Activated naive CD8-positive, alpha-beta T cell (primary cell): ENCODE data around the gene ELP2.
"Not testable (repeated sequence)": the region's sequence is repeated elsewhere in the genome, so short reads cannot be mapped to it uniquely, and the experiment has no call there.

Source experiments
- H3K27ac Mint-ChIP-seq: one replicate; pipeline ENCODE4 v1.8.0; 2021; ENCODE audit warnings: mixed read lengths
- H3K27me3 Mint-ChIP-seq: one replicate; pipeline ENCODE4 v1.8.0; 2021; ENCODE audit warnings: mixed read lengths
- H3K36me3 Mint-ChIP-seq: one replicate; pipeline ENCODE4 v1.8.0; 2021; ENCODE audit warnings: mixed read lengths
- H3K4me1 Mint-ChIP-seq: one replicate; pipeline ENCODE4 v1.8.0; 2021; ENCODE audit warnings: low read depth, mixed read lengths
- H3K4me3 Mint-ChIP-seq: one replicate; pipeline ENCODE4 v1.8.0; 2021; ENCODE audit warnings: mild to moderate bottlenecking, mixed read lengths
- H3K9me3 Mint-ChIP-seq: one replicate; pipeline ENCODE4 v1.8.0; 2021; ENCODE audit warnings: low read depth, mixed read lengths

Gene ELP2

DNA sequence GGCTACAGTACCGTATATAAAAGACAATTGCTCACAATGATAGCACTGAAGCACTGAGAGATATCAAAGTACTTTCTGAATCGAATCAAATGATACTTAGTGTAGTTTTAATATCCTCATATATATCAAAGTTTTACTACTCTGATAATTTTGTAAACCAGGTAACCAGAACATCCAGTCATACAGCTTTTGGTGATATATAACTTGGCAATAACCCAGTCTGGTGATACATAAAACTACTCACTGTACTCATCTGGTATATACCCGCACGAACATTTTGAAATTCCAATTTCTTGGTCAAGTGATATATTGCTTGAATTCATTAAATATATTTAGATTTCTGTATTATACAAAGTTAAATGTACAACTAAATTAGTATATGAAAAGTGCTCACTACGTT is 21.1 kb upstream of the ELP2 start:
- Mint-ChIP-seq H3K9me3 (no peaks in the 10 kb centered on the region), H3K27ac (no peak overlapping the region), H3K4me3 (no peak overlapping the region), H3K4me1 (no peaks in the 10 kb centered on the region), H3K27me3 (no peaks in the 10 kb centered on the region), H3K36me3 (peaks cover 11% of the 10 kb centered on the region)

DNA sequence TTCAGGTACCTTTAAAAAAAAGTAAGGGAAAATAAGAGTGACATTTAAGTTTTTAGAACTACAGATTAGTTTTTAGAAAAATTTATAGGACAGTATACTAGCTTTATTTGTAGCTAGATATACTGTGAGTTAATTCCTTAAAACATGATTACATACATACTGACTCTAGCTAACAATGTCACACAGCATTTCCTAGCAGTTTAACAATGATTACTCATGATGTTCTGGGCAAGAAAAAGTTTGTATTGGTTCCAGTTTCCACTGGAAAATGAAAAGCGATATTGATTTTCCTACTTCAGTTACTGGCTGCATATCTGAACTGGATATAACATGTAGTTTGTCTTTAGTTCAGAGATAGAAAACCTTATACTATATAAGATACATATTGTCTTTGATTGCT is 20.0 kb upstream of the ELP2 start:
- Mint-ChIP-seq H3K36me3 (peaks cover 15% of the 10 kb centered on the region), H3K9me3 (no peaks in the 10 kb centered on the region), H3K27me3 (no peaks in the 10 kb centered on the region), H3K4me3 (no peak overlapping the region), H3K27ac (no peak overlapping the region), H3K4me1 (no peaks in the 10 kb centered on the region)

DNA sequence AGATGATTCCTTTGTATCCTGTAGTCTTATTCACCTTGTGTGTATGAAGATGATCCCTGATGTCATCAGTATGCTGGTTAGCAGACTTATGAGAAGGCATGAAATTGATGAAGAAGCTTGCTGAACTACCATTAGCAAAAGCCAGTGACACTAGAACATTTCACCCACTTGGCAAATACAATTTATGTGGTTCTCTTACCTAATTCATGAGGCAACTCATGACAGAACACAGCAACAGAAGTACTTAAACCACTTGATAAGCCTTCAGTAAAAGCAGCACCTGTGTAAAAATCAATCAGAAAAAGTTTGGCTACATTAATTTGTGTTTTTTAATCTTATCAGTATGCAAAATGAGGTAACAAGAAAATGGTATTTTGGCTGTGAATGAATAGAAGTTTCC is 17.4 kb upstream of the ELP2 start:
- Mint-ChIP-seq H3K27ac (no peak overlapping the region), H3K4me1 (no peaks in the 10 kb centered on the region), H3K4me3 (no peak overlapping the region), H3K36me3 (peaks cover 22% of the 10 kb centered on the region), H3K27me3 (no peaks in the 10 kb centered on the region), H3K9me3 (no peaks in the 10 kb centered on the region)

DNA sequence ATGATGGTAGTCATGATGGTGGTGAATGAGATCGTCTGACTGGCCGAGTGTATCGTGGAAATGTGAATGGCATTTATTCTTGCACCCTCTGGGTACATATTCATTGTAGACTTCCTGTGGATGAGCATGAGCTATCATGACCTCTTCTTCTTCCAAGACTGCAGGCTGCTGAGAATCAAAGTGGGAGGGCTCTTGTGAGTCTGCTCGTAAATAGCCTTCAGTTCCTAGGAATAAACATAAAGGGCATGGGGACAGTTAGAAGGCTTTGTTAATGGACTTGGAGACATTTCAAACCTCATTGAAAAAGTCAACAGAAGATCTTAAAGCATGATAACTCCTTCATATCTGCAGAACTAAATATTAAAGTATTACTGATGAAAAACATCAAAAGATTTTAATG is 15.4 kb upstream of the ELP2 start:
- no peaks in the 10 kb centered on the region for H3K27me3 Mint-ChIP-seq
- H3K4me3 Mint-ChIP-seq: no peak overlapping the region
- no peak overlapping the region for H3K27ac Mint-ChIP-seq
- H3K4me1 Mint-ChIP-seq: no peaks in the 10 kb centered on the region
- no peaks in the 10 kb centered on the region for H3K9me3 Mint-ChIP-seq
- peaks cover 19% of the 10 kb centered on the region for H3K36me3 Mint-ChIP-seq

DNA sequence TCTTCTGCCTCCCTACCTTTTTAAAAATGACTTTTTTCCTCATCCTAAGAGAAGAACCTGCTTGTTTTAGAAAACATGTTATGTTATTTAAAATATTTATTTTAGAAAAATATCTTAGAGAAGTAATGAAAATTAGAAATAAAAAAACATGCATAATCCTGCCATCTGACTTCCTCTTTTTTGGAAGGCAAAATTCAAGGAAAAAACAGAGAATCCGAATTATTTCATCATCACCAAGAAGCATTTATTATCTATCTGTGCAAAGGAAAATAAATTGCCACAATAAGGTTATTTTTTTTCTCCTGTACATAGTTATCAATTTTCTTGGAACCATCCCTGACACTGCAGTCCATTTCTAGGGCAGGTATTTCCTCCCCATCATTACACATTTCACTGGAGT is 15.0 kb upstream of the ELP2 start:
- no peaks in the 10 kb centered on the region for H3K4me1 Mint-ChIP-seq
- H3K27me3 Mint-ChIP-seq: no peaks in the 10 kb centered on the region
- no peaks in the 10 kb centered on the region for H3K9me3 Mint-ChIP-seq
- peaks cover 19% of the 10 kb centered on the region for H3K36me3 Mint-ChIP-seq
- H3K4me3 Mint-ChIP-seq: no peak overlapping the region
- no peak overlapping the region for H3K27ac Mint-ChIP-seq

DNA sequence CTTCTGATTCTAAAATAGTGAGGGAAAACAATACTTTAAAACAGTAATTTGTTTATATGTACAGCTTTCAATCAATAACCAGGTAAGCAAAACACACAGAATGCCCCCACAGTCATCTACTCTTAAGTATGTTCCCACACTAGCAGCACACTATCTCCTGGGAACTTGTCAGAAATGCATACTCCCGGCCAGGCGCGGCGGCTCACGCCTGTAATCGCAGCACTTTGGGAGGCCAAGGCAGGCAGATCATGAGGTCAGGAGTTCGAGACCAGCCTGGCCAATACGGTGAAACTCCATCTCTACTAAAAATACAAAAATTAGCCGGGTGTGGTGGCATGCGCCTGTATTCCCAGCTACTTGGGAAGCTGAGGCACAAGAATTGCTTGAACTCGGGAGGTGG is 12.9 kb upstream of the ELP2 start:
- not testable (repeated sequence) for H3K9me3 Mint-ChIP-seq, H3K27ac Mint-ChIP-seq, H3K4me3 Mint-ChIP-seq, H3K4me1 Mint-ChIP-seq, H3K27me3 Mint-ChIP-seq
- H3K36me3 Mint-ChIP-seq: peaks cover 17% of the 10 kb centered on the region

DNA sequence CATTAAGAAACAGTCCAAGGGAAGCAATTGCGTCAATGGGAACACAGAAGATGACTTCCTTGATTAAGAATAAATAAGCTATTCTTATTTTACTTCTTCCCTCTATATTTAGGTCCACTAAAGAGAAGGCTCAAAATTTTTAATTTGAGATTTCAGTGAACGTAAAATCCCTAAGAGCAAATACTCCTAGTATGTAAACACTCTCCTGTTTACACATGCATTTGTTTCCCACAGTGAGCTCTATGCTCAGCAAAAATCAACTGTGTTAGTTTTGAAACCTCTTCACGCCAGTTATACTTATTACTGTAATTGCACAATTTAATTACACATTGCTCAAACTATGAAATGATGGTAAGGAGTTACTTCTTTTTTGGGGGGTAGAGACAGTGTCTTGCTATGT is 9.4 kb upstream of the ELP2 start:
- no peak overlapping the region for H3K4me3 Mint-ChIP-seq
- H3K27ac Mint-ChIP-seq: no peak overlapping the region
- H3K36me3 Mint-ChIP-seq: peaks cover 14% of the 10 kb centered on the region
- H3K27me3 Mint-ChIP-seq: no peaks in the 10 kb centered on the region
- peaks cover 9% of the 10 kb centered on the region for H3K4me1 Mint-ChIP-seq
- no peaks in the 10 kb centered on the region for H3K9me3 Mint-ChIP-seq

DNA sequence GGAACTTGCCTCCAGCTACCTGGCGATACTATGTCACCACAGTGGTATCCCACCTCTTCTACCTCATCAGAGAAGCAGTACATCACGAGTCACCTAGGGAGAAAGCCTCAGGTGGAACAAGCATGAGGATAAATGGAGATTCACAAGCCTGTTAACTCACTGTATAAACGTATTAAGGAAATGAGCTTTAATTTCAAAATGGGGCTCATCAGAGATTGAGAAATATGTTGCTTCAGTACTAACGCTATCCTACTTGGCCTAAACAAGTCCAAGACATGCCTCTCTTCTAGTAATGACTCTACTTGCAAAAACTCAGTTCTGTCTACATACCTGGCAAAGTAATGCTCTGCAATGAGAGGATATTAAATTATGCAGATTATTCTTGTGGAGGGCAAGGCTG is 4.9 kb upstream of the ELP2 start:
- Mint-ChIP-seq H3K4me1 (peaks cover 35% of the 10 kb centered on the region), H3K9me3 (no peaks in the 10 kb centered on the region), H3K27ac (no peak overlapping the region), H3K4me3 (no peak overlapping the region), H3K36me3 (peaks cover 12% of the 10 kb centered on the region), H3K27me3 (no peaks in the 10 kb centered on the region)

DNA sequence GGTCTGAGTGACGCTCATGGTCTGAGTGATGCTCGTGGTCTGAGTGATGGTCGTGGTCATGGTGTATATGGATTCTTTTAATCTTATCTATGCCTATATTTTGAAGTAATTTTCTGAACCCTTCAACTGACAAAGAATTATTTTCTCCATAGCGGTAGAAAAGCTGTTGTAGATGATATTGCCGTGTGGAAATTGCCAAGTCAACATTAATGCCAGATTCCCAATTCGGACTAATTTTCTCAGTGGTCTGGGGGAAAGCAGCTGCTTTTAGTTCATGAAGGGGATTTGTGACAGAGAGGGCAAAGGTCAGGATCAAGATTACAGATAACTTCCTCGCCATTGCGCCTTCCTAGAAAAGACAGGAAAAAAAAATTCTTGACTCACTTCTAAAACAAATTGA is 3.0 kb upstream of the ELP2 start:
- H3K4me1 Mint-ChIP-seq: peaks cover 47% of the 10 kb centered on the region

DNA sequence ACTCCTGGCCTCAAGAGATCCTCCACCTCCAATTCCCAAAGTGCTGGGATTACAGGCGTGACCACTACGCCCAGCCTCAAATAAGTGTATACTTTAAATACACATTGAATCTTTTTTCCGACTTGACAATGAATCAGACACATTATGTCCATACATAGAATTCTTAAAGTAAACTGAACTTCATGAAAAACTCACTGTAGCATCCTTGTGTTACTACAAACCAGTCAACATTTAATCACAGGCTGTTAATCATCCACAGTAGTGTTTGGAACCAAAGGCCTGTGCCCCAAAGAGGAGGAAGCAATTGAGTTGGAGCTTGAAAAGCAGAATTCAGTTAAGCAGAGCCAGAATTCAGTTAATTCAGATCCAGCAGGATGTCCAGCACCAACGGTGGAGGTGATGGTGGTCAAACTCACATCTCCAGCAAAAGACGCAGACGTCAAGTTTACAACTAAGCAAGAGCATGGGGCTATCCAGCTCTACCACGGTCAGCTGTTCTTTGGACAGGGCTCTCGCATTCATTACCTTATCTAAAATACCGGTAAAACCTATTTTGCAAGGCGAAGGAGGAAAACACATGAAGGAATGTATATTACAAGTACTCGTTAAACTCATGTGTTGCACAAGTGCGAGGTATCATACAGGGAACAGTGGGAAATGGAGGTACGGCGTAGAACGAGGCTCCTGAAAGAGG is 1.7 kb upstream of the ELP2 start:
- Mint-ChIP-seq H3K27me3 (no peaks in the 10 kb centered on the region), H3K4me3 (peak overlapping the region; percentile 97), H3K27ac (peak overlapping the region; percentile 90), H3K36me3 (peaks cover 11% of the 10 kb centered on the region), H3K9me3 (no peaks in the 10 kb centered on the region), H3K4me1 (peaks cover 60% of the 10 kb centered on the region)

More for the DNA sequence above, 3.0 kb upstream of the ELP2 start:
- Mint-ChIP-seq H3K36me3 (peaks cover 11% of the 10 kb centered on the region), H3K9me3 (no peaks in the 10 kb centered on the region), H3K4me3 (peak overlapping the region; percentile 54), H3K27me3 (no peaks in the 10 kb centered on the region), H3K27ac (no peak overlapping the region)

DNA sequence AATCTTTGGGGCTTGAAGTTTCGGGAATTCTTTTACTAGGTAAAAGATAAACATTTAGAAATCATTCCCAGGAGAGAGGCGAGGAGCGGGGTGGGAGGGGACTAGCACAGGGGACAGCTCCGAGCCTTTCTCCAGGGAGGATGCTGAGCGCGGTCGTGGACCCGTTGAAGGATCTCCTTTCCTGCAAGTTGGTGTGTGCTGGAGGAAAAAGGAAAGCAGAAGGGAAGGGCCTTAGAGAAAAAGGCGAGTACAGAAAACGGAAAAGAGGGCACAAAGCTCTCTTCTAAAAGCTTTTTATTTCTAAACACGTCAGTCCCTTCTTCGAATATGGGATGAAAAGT is 1.2 kb upstream of the ELP2 start:
- Mint-ChIP-seq H3K9me3 (no peaks in the 10 kb centered on the region), H3K4me1 (peaks cover 63% of the 10 kb centered on the region), H3K36me3 (peaks cover 9% of the 10 kb centered on the region), H3K27me3 (no peaks in the 10 kb centered on the region), H3K27ac (peak overlapping the region; percentile 90), H3K4me3 (peak overlapping the region; percentile 97)

DNA sequence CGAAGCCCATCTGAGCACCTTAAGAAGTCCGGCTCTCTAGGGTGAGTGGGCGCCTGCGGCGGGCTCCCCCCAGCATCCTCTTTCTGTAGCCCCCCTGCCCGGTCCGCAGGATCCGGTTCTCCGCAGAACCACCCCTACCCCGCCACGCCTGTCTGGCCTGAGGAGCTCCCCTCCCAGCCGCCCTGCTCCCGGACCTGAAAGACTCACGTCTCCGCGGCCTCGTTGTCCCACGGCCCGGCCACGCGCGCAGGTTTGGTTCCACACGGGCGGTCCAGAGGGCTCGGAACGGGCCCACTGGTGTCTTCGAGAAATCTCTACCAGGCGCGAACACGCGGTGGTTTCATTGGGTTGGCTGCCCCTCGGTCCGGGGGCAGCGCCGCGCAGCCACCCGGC is 796 bp upstream of the ELP2 start:
- Mint-ChIP-seq H3K36me3 (peaks cover 8% of the 10 kb centered on the region), H3K4me1 (peaks cover 63% of the 10 kb centered on the region), H3K9me3 (no peaks in the 10 kb centered on the region), H3K4me3 (peak overlapping the region; percentile 97), H3K27me3 (no peaks in the 10 kb centered on the region), H3K27ac (peak overlapping the region; percentile 90)

DNA sequence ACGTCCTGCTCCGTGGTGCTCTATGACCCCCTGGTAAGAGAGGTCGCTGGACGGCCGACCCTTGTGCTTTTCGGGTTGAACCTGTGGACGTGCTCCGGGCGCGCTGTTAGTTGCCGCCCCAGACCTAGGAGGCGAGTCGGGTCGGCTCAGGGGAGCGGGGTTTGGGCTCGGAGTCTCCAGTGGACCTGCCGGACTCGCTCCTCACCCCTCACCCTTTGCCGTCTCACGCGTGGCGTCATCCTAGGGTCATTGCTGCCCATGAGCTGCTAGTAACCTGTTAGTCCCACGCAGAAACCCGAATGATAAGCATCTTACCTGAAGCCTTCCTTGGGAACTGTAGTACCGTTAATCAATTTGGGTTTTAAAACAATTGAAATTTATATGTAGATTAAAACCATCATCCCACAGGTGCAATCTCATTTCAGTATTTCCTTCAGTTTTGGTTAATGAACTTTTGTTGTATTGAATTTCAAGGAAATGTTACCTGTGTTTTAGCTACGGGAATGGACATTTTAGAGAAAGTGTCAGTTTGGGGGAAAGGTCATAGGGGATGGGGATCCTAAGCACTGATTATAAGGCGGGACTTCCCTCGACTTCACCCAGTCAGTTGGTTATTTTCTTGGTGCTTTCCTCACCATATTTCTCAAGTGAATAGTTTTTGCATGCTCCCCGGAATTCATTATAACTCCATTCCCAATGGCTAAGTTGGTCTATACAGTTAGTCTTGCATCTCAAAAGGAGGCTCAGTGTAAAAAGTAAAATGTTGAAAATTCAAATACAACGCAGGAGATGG is 536 bp downstream of the ELP2 start:
- peaks cover 6% of the 10 kb centered on the region for H3K36me3 Mint-ChIP-seq
- H3K4me3 Mint-ChIP-seq: peak overlapping the region; percentile 97
- no peaks in the 10 kb centered on the region for H3K27me3 Mint-ChIP-seq
- no peaks in the 10 kb centered on the region for H3K9me3 Mint-ChIP-seq
- peak overlapping the region; percentile 90 for H3K27ac Mint-ChIP-seq
- H3K4me1 Mint-ChIP-seq: peaks cover 64% of the 10 kb centered on the region

DNA sequence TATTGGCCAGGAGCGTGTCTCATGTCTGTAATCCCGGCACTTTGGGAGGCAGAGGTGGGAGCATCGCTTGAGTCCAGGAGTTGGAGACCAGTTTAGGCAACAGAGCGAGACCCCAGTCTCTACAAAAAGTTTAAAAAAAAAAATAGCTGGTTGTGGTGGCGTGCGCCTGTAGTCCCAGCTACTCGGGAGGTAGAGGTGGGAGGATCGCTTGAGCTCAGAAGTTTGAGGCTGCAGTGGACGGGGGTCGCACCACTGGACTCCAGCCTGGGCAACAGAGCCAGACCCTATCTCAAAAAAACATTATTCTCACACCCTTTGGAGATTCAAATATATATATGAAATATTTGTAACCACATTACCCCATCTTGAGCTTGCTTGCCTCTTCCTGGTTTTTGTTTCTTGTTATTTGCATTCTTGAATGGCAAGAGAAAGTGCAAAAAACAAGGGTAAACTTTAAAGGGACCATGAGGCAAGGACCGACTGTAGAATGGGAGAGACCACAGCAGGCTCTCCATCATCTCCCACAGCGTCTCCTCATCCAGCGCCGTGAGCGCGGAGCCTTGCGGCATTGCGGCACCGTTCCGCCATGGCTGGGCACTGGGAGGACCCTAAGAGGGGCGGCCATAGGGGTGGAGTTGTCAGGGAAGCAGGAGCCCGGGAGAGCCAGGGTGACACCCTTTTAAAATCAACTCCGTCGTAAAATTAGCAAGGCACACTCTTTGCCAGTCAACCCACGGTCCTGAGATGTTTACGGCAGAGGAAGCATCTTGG is 1.4 kb downstream of the ELP2 start:
- Mint-ChIP-seq H3K27me3 (no peaks in the 10 kb centered on the region), H3K4me1 (peaks cover 63% of the 10 kb centered on the region), H3K4me3 (peak overlapping the region; percentile 97), H3K9me3 (no peaks in the 10 kb centered on the region), H3K36me3 (peaks cover 1% of the 10 kb centered on the region), H3K27ac (peak overlapping the region; percentile 90)

DNA sequence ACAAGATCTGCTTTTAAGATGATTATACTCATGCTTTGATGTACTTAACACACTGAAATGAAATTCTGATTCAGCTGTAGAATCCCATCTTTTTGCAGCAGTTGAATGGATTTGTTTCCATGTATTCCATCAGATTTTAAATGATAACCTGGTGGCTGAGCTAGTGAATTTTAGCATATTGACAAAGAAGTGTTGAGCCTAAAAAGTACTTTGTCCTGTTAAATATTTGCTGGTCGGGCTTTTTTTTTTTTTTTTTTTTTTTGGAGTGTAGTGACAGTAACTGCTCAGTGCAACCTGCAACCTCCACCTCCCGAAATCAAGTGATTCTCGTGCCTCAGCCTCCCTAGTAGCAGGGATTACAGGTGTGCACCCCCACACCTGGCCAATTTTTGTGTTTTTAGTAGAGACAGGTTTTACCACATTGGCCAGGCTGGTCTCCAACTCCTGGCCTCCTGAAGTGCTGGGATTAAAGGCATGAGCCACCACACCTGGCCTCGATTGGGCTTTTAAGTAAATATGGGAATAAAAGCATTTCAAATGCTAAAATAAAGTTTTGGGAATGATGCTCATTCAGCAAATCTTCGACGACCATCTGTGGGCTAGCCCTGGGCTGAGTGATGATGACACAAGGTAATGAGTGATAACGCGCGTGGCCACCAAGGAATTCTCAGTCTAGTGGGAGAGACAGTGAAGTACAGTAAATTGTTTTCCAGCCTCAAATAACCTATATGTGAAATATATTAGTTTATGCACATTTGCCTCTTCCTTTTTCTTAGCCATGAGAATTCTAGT is 2.2 kb downstream of the ELP2 start:
- no peaks in the 10 kb centered on the region for H3K27me3 Mint-ChIP-seq
- H3K36me3 Mint-ChIP-seq: no peaks in the 10 kb centered on the region
- H3K4me3 Mint-ChIP-seq: peak overlapping the region; percentile 97
- H3K9me3 Mint-ChIP-seq: no peaks in the 10 kb centered on the region
- H3K27ac Mint-ChIP-seq: peak overlapping the region; percentile 80
- peaks cover 58% of the 10 kb centered on the region for H3K4me1 Mint-ChIP-seq
